ENCODE results near the gene PTGER1. TPM values are rescaled to one million over a fixed set of nuclear protein-coding genes. Genes with fewer than 3 reads are reported as not detected.

Gene PTGER1
- total and polyA plus RNA-seq, 2 experiments from 2014 or later = 0.60 to 3.5 TPM

DNA sequence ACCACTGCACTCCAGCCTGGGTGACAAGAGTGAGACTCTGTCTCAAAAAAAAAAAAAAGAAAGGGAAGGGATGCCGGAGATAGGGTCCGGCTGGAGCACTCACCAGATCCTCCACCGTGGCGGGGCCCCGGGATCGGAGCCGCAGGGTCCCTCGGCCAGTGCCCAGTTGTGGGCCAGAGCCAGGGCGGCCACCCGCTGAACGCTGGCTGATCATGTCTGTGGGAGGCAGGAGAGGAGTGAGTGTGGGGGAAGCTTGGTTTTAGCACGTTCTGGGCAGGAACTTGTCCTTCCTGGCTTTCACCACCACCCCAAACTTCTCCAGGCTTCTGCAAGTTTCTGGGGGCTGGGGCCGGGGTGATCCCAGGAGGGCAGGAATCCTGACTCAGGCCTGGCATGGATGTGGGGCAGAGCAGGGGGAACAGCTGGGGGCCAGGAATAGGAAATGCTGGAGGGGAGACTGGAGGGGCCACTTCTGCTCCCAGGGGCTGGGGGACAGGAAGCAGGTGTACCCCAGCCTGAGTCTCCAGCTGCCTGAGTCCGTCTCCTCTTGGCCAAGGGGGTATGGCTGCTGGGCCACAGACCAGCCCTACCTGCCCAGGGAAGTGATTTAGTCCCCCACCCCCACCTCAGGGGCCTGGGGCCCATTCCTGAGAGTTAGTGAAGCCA lies 4.3 kb upstream of the PTGER1 start:
- Histone ChIP-seq H3K27me3 (no peaks in the 10 kb centered on the region), H4K20me1 (ENCODE audit: insufficient read depth, poor library complexity, severe bottlenecking) (peaks cover 3% of the 10 kb centered on the region), H3K79me2 (no peaks in the 10 kb centered on the region), H3K27ac (no peak overlapping the region), H2AFZ (no peak overlapping the region), H3K4me1 (ENCODE audit: insufficient read depth) (peaks cover 26% of the 10 kb centered on the region), H3K4me2 (no peak overlapping the region), H3K9me3 (ENCODE audit: low read depth) (no peaks in the 10 kb centered on the region), H3K9me2 (replicated peaks; ENCODE audit: insufficient read depth) (no peaks in the 10 kb centered on the region), H3K4me3 (no peak overlapping the region), H3K36me3 (replicated peaks; ENCODE audit: insufficient read depth, low read depth) (peaks cover 4% of the 10 kb centered on the region)
- WGBS (ENCODE audit: low lambda C conversion rate, missing lambda C conversion rate) = 95% methylated on average over 14 of the region's 14 CpGs
- TF ChIP-seq, protein P1, sequence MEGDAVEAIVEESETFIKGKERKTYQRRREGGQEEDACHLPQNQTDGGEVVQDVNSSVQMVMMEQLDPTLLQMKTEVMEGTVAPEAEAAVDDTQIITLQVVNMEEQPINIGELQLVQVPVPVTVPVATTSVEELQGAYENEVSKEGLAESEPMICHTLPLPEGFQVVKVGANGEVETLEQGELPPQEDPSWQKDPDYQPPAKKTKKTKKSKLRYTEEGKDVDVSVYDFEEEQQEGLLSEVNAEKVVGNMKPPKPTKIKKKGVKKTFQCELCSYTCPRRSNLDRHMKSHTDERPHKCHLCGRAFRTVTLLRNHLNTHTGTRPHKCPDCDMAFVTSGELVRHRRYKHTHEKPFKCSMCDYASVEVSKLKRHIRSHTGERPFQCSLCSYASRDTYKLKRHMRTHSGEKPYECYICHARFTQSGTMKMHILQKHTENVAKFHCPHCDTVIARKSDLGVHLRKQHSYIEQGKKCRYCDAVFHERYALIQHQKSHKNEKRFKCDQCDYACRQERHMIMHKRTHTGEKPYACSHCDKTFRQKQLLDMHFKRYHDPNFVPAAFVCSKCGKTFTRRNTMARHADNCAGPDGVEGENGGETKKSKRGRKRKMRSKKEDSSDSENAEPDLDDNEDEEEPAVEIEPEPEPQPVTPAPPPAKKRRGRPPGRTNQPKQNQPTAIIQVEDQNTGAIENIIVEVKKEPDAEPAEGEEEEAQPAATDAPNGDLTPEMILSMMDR (IDR thresholded peaks at IDR 0.05; ENCODE audit: poor library complexity) = no peak
- no peak for TF ChIP-seq EZH2phosphoT487 (IDR thresholded peaks at IDR 0.05; ENCODE audit: low read depth, severe bottlenecking, unreplicated experiment)
- TF ChIP-seq EZH2 (IDR thresholded peaks at IDR 0.05; ENCODE audit: borderline replicate concordance) = no peak
- no peak for DNase-seq (ENCODE audit: low spot score)

DNA sequence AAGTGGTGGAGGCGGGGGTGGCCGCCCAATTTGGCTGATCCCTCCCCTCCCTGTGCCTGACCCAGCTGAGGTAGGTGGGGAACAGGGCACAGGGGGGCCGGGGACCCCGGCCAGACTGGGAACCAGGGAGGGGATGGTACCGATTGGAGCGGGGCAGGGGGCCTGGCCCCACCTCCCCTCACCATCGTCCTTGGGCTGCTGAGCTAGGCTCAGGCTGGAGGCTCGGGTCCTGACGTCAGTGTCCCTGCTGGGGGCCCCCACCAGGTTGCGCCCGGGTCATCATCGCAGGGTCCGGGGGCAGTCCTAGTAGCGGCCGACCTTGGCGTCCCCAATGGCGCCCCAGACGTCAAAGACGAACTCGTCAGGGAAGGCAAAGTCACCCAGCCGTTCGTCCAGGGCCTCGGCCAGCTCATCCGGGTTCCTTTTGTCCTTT lies 3.0 kb upstream of the PTGER1 start:
- no peak overlapping the region for H2AFZ ChIP-seq
- H3K4me1 ChIP-seq (ENCODE audit: insufficient read depth) = peaks cover 26% of the 10 kb centered on the region
- no peak overlapping the region for H3K4me2 ChIP-seq
- no peaks in the 10 kb centered on the region for H3K9me3 ChIP-seq (ENCODE audit: low read depth)
- H4K20me1 ChIP-seq (ENCODE audit: insufficient read depth, poor library complexity, severe bottlenecking) = peaks cover 3% of the 10 kb centered on the region
- peaks cover 4% of the 10 kb centered on the region for H3K36me3 ChIP-seq (replicated peaks; ENCODE audit: insufficient read depth, low read depth)
- no peak for DNase-seq (ENCODE audit: low spot score)
- TF ChIP-seq EZH2phosphoT487 (IDR thresholded peaks at IDR 0.05; ENCODE audit: low read depth, severe bottlenecking, unreplicated experiment) = no peak
- TF ChIP-seq, protein P1 (IDR thresholded peaks at IDR 0.05; ENCODE audit: poor library complexity) = no peak
- TF ChIP-seq EZH2 (IDR thresholded peaks at IDR 0.05; ENCODE audit: borderline replicate concordance) = no peak
- no peaks in the 10 kb centered on the region for H3K79me2 ChIP-seq
- no peaks in the 10 kb centered on the region for H3K27me3 ChIP-seq
- no peaks in the 10 kb centered on the region for H3K9me2 ChIP-seq (replicated peaks; ENCODE audit: insufficient read depth)
- peak overlapping the region; percentile 72 for H3K27ac ChIP-seq
- 92% methylated on average over 22 of the region's 24 CpGs for WGBS (ENCODE audit: low lambda C conversion rate, missing lambda C conversion rate)
- H3K4me3 ChIP-seq = no peak overlapping the region

DNA sequence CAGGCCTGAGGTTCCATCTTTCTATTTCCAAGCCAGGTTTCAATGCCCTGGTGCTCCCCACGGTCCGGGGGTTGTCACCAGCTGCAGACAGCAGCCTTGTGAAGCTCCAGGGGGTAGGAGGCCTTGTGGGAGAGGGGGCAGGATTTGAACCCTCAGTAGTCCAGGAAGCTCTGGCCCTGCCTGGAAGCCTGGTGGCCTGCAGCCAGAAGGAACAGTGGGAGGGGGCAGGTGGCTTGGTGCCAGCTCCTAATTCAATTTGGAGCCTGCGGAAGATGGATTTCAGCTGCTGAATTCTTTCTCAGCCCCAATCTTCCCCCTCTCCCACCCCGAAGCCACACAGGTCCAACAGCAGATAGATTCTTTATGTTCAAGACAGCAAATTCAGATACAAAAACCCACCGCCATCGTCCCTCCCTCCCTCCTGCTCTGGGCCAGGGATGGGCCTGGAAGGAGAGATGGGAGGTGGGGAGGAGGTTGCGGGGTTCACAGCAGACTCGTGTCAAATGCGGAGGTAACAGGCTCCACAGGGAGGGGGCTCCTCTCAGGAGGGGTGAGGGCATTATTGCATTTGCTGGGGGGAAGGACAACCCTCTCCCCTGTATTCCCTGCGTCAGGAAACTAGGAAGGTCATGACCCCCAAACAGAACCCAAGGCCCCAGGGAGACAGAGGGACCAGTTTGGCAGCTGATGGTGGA lies 2.4 kb upstream of the PTGER1 start:
- H3K36me3 ChIP-seq (replicated peaks; ENCODE audit: insufficient read depth, low read depth) = peaks cover 4% of the 10 kb centered on the region
- H3K4me1 ChIP-seq (ENCODE audit: insufficient read depth) = peaks cover 29% of the 10 kb centered on the region
- no peak for TF ChIP-seq EZH2phosphoT487 (IDR thresholded peaks at IDR 0.05; ENCODE audit: low read depth, severe bottlenecking, unreplicated experiment)
- no peak for TF ChIP-seq EZH2 (IDR thresholded peaks at IDR 0.05; ENCODE audit: borderline replicate concordance)
- TF ChIP-seq, protein P1 (IDR thresholded peaks at IDR 0.05; ENCODE audit: poor library complexity) = no peak
- peak overlapping the region; percentile 48 for H3K4me2 ChIP-seq
- WGBS (ENCODE audit: low lambda C conversion rate, missing lambda C conversion rate) = 58% methylated on average over 10 of the region's 10 CpGs
- no peaks in the 10 kb centered on the region for H3K9me3 ChIP-seq (ENCODE audit: low read depth)
- H3K9me2 ChIP-seq (replicated peaks; ENCODE audit: insufficient read depth) = no peaks in the 10 kb centered on the region
- H3K27ac ChIP-seq = peak overlapping the region; percentile 82
- H3K79me2 ChIP-seq = no peaks in the 10 kb centered on the region
- H4K20me1 ChIP-seq (ENCODE audit: insufficient read depth, poor library complexity, severe bottlenecking) = peaks cover 3% of the 10 kb centered on the region
- no peak overlapping the region for H2AFZ ChIP-seq
- no peaks in the 10 kb centered on the region for H3K27me3 ChIP-seq
- H3K4me3 ChIP-seq = no peak overlapping the region
- DNase-seq (ENCODE audit: low spot score) = no peak
